Natural killer cell (primary cell): Measurements from ENCODE around the gene IFI6. TPM values are rescaled to one million over a fixed set of nuclear protein-coding genes. Genes with fewer than 3 reads are reported as not detected.
"Not testable (repeated sequence)": the region's sequence is repeated elsewhere in the genome, so short reads cannot be mapped to it uniquely, and the experiment has no call there.

ENCODE experiments used
- ATAC-seq, 3 donors: fragments of 150-1000 bp in 2 of 3; fragments of 200-7000 bp in 1 of 3; cut with Tn5 transposase; 1 replicate in 1 of 3; 2 replicates in 2 of 3; pipeline ENCODE4 v1.10.0; 2021; ENCODE audit warnings: mild to moderate bottlenecking in 2 of 3, moderate library complexity in 2 of 3
- DNase-seq, 2 donors: peaks; one replicate each; pipeline versions ENCODE4 v3.0.0 to v3.0.0-alpha.2; 2013 to 2021; ENCODE audit warnings: mixed read lengths in 1 of 2
- H3K27ac ChIP-seq: one replicate; pipeline ENCODE4 v1.5.1; 2013; ENCODE audit warnings: mild to moderate bottlenecking, low read length
- H3K27me3 ChIP-seq: one replicate; pipeline ENCODE4 v1.6.1; 2013; ENCODE audit warnings: low read length; ENCODE audit not compliant: control insufficient read depth, insufficient read depth
- H3K36me3 ChIP-seq: one replicate; pipeline ENCODE4 v1.6.1; 2013; ENCODE audit warnings: low read length; ENCODE audit not compliant: control insufficient read depth, insufficient read depth
- H3K4me1 ChIP-seq: one replicate; pipeline ENCODE4 v1.6.1; 2013; ENCODE audit warnings: low read length; ENCODE audit not compliant: control insufficient read depth, insufficient read depth
- H3K4me3 ChIP-seq: one replicate; pipeline ENCODE4 v1.5.1; 2013; ENCODE audit warnings: low read length
- H3K9me3 ChIP-seq: one replicate; pipeline ENCODE4 v1.6.1; 2013; ENCODE audit warnings: low read length; ENCODE audit not compliant: control insufficient read depth, insufficient read depth
- H3K27ac Mint-ChIP-seq, 2 donors: one replicate each; pipeline ENCODE4 v1.8.0; 2022; ENCODE audit warnings: mild to moderate bottlenecking in 2 of 2, mixed read lengths in 2 of 2, moderate library complexity in 1 of 2
- H3K27me3 Mint-ChIP-seq, 2 donors: one replicate each; pipeline ENCODE4 v1.8.0; 2022; ENCODE audit warnings: low read depth in 2 of 2, mixed read lengths in 2 of 2
- H3K36me3 Mint-ChIP-seq: one replicate; pipeline ENCODE4 v1.8.0; 2022; ENCODE audit warnings: mixed read lengths
- H3K4me1 Mint-ChIP-seq, 2 donors: one replicate each; pipeline ENCODE4 v1.8.0; 2022; ENCODE audit warnings: mixed read lengths in 2 of 2
- H3K4me3 Mint-ChIP-seq: one replicate; pipeline ENCODE4 v1.8.0; 2022; ENCODE audit warnings: mild to moderate bottlenecking, moderate library complexity, mixed read lengths
- H3K9me3 Mint-ChIP-seq, 2 donors: one replicate each; pipeline ENCODE4 v1.8.0; 2022; ENCODE audit warnings: mixed read lengths in 2 of 2
- CTCF ChIP-seq: fragments of 200-600 bp; IDR thresholded peaks from one replicate; pipeline ENCODE4 v1.8.0; 2022; ENCODE audit warnings: antibody characterized with exemption
- WGBS: methylation state at CpG from one replicate; pipeline ENCODE4 v1.1.7; 2013; ENCODE audit warnings: missing lambda C conversion rate; ENCODE audit not compliant: insufficient coverage; 5-methylcytosine and 5-hydroxymethylcytosine counted together
- intact Hi-C: fragments of 100-400 bp; cut with micrococcal nuclease; formaldehyde crosslinking; loops from one replicate; pipeline ENCODE4 v1.14.2; 2022
- total RNA-seq, 4 donors: library from RNA; stranded (reverse); fragments of 120-200 nt in 1 of 4; gene quantifications; one replicate each; pipeline versions ENCODE4 v1.2.3 to v1.2.4, GENCODE V29; 2013 to 2022

IFI6 gene
- total RNA-seq, 3 donors from 2014 or later (not counting 1 experiment from before 2014, with no cell fraction given) = 26.7 to 36.0 (median 34.8) TPM

GRCh38 chr1:27644369-27645070 lies 27.5 kb downstream of the IFI6 start:
- peak overlapping the region; percentile 53 for H3K27ac ChIP-seq

GRCh38 chr1:27643600-27644368 lies 28.2 kb downstream of the IFI6 start:
- DNase-seq (peak; percentile 65 to 89), ATAC-seq (peak; percentile 94 to 100 (median 100))
- Histone ChIP-seq H3K9me3 (no peaks in the 10 kb centered on the region), H3K36me3 (no peaks in the 10 kb centered on the region), H3K27ac (peak overlapping the region; percentile 53), H3K4me1 (peaks cover 17% of the 10 kb centered on the region), H3K4me3 (no peak overlapping the region), H3K27me3 (no peaks in the 10 kb centered on the region)
- TF ChIP-seq CTCF = peak; percentile 88
- H3K36me3 Mint-ChIP-seq = no peaks in the 10 kb centered on the region
- 36% methylated on average over 13 of the region's 13 CpGs for WGBS
- no peaks in the 10 kb centered on the region for H3K9me3 Mint-ChIP-seq
- peak overlapping the region; percentile 76 to 80 for H3K27ac Mint-ChIP-seq
- H3K4me3 Mint-ChIP-seq = no peak overlapping the region
- intact Hi-C loops = loop anchor here (1.0 kb wide), 2 partner anchors 16 to 20 kb away; no protein-coding TSS in a partner anchor
- H3K4me1 Mint-ChIP-seq = peaks cover 13 to 30% of the 10 kb centered on the region in 2 donors
- no peaks in the 10 kb centered on the region for H3K27me3 Mint-ChIP-seq

More at GRCh38 chr1:27644369-27645070, 27.5 kb downstream of the IFI6 start:
- no peak overlapping the region for H3K4me3 Mint-ChIP-seq
- Histone ChIP-seq H3K4me3 (no peak overlapping the region), H3K4me1 (peaks cover 18% of the 10 kb centered on the region), H3K9me3 (no peaks in the 10 kb centered on the region), H3K27me3 (no peaks in the 10 kb centered on the region), H3K36me3 (no peaks in the 10 kb centered on the region)
- 97% methylated on average over 3 of the region's 5 CpGs for WGBS
- ATAC-seq = no peak
- H3K9me3 Mint-ChIP-seq = no peaks in the 10 kb centered on the region
- H3K4me1 Mint-ChIP-seq = peaks cover 13 to 26% of the 10 kb centered on the region in 2 donors
- no peak for TF ChIP-seq CTCF
- no peaks in the 10 kb centered on the region for H3K27me3 Mint-ChIP-seq
- H3K27ac Mint-ChIP-seq = peak overlapping the region; percentile 76 to 80
- H3K36me3 Mint-ChIP-seq = no peaks in the 10 kb centered on the region
- no peak for DNase-seq
- intact Hi-C loops = loop anchor here (1.0 kb wide), 2 partner anchors 15 to 19 kb away; no protein-coding TSS in a partner anchor

DNA sequence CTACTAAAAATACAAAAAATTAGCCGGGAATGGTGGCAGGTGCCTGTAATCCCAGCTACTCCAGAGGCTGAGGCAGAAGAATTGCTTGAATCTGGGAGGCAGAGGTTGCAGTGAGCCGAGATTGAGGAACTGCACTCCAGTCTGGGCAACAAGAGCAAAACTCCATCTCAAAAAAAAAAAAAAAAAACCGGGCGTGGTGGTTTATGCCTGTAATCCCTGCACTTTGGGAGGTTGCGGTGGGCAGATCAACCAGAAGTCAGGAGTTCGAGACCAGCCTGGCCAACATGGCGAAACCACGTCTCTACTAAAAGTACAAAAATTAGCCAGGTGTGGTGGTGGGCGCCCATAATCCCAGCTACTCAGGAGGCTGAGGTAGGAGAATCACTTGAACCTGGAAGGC lies 31.5 kb downstream of the IFI6 start:
- H3K27me3 ChIP-seq, H3K36me3 ChIP-seq, H3K27me3 Mint-ChIP-seq, H3K9me3 Mint-ChIP-seq, H3K4me3 ChIP-seq, H3K4me3 Mint-ChIP-seq, intact Hi-C loops, H3K27ac ChIP-seq, H3K27ac Mint-ChIP-seq, H3K36me3 Mint-ChIP-seq, ATAC-seq, DNase-seq, H3K9me3 ChIP-seq: not testable (repeated sequence)
- 97% methylated on average over 8 of the region's 9 CpGs for WGBS
- H3K4me1 Mint-ChIP-seq = peaks cover 20 to 46% of the 10 kb centered on the region in 2 donors
- H3K4me1 ChIP-seq = peaks cover 31% of the 10 kb centered on the region

GRCh38 chr1:27638805-27639204 lies 33.2 kb downstream of the IFI6 start:
- no peaks in the 10 kb centered on the region for H3K36me3 Mint-ChIP-seq
- no peak overlapping the region for H3K27ac ChIP-seq
- no peaks in the 10 kb centered on the region for H3K9me3 Mint-ChIP-seq
- no peaks in the 10 kb centered on the region for H3K9me3 ChIP-seq
- H3K36me3 ChIP-seq = no peaks in the 10 kb centered on the region
- no peak for TF ChIP-seq CTCF
- H3K27me3 ChIP-seq = no peaks in the 10 kb centered on the region
- H3K4me3 Mint-ChIP-seq = no peak overlapping the region
- WGBS = 100% methylated on average over 2 of the region's 2 CpGs
- no peak for DNase-seq
- H3K4me1 Mint-ChIP-seq = peaks cover 13 to 48% of the 10 kb centered on the region in 2 donors
- H3K27me3 Mint-ChIP-seq = no peaks in the 10 kb centered on the region
- H3K4me3 ChIP-seq = no peak overlapping the region
- peaks cover 39% of the 10 kb centered on the region for H3K4me1 ChIP-seq
- intact Hi-C loops = no loop called here
- ATAC-seq = no peak
- peak overlapping the region in 1 of 2 donors; percentile 51 for H3K27ac Mint-ChIP-seq
